RWPE1 (cell line): ENCODE data around the gene USP37.

Experiments
- CTCF ChIA-PET: fragments of 350-600 bp; sonication (Branson Sonifier 250); formaldehyde crosslinking; extraction: SDS; loops from one replicate; lab custom pipeline; 2021; lab: Yijun Ruan, JAX
- POLR2A ChIA-PET: fragments of 400-600 bp; formaldehyde crosslinking; extraction: SDS; loops from one replicate; lab custom pipeline; 2020; ENCODE audit warnings: antibody characterized with exemption; ENCODE audit not compliant: low non-redundant PET; lab: Yijun Ruan, JAX
- DNase-seq: peaks from one replicate; pipeline ENCODE4 v3.0.0; 2012; ENCODE audit warnings: low spot score
- H3K27ac ChIP-seq: fragments of 450-650 bp; 2 replicates; pipeline ENCODE4 v1.5.1; 2017
- TF ChIP-seq, protein P1 (sequence below): fragments of 450-650 bp; conservative IDR thresholded peaks from 2 replicates; pipeline ENCODE4 v1.5.1; 2017; ENCODE audit warnings: low read depth, mild to moderate bottlenecking

The USP37 gene

DNA sequence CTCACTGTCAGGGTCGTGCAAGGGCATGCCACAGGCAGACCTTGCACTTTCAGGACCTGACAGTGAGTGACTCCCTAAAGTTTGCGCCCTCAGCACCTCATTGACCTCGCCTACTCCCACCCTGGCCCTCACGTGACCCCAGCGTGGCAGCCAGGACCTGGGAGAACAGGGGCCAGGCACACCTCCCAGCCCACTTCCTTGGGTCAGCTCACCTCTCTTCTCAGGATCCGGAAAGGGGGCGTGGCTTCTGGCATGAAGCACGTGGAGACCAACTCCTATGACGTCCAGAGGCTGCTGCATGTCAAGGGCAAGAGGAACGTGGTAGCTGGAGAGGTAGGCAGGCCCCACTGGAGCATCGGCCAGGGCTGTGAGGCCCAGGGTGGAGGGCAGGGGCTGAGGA, 140.4 kb downstream of the USP37 start:
- CTCF ChIA-PET, result no interaction called here
- H3K27ac ChIP-seq, result no peak overlapping the region
- POLR2A ChIA-PET, result no interaction called here
- no peak for DNase-seq
- TF ChIP-seq, protein P1, sequence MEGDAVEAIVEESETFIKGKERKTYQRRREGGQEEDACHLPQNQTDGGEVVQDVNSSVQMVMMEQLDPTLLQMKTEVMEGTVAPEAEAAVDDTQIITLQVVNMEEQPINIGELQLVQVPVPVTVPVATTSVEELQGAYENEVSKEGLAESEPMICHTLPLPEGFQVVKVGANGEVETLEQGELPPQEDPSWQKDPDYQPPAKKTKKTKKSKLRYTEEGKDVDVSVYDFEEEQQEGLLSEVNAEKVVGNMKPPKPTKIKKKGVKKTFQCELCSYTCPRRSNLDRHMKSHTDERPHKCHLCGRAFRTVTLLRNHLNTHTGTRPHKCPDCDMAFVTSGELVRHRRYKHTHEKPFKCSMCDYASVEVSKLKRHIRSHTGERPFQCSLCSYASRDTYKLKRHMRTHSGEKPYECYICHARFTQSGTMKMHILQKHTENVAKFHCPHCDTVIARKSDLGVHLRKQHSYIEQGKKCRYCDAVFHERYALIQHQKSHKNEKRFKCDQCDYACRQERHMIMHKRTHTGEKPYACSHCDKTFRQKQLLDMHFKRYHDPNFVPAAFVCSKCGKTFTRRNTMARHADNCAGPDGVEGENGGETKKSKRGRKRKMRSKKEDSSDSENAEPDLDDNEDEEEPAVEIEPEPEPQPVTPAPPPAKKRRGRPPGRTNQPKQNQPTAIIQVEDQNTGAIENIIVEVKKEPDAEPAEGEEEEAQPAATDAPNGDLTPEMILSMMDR, result no peak

DNA sequence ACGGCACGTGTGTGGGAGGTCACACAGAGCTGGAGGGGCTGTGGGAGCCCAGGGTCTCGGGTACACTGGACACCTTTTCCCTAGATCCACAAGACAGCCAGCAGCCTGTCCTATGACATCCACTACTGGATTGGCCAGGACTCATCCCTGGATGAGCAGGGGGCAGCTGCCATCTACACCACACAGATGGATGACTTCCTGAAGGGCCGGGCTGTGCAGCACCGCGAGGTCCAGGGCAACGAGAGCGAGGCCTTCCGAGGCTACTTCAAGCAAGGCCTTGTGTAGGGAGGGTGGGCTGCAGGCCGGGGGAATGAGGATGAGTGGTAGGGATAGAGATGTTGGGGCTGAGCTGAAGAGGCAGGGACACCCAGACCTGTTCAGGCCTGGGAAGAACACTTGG, 142.6 kb downstream of the USP37 start:
- DNase-seq, result no peak
- H3K27ac ChIP-seq, result no peak overlapping the region
- ChIA-PET POLR2A (no interaction called here), CTCF (no interaction called here)
- TF ChIP-seq, protein P1, result no peak

DNA sequence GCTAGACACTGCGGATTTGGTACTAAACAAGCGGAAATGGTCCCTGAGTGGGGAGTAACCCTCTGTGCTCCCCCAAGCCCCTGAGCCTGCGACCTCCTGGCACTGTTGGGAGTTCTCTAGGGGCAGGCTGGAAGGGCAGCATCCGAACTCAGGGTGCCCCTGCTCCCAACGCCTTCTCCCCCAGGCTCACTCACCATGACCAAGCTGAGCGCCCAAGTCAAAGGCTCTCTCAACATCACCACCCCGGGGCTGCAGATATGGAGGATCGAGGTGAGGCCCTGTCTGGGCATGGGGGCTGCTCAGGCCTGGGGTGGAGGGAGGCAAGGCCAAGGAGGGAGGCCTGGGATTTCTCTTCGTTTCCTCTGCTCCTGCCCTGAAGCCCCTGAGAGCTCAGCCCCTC, 144.6 kb downstream of the USP37 start:
- no peak for DNase-seq
- H3K27ac ChIP-seq, result no peak overlapping the region
- ChIA-PET CTCF (interaction anchor here (0.6 kb wide), 1 partner anchor 43 kb away, joined by 3 read pairs; no protein-coding TSS in a partner anchor), POLR2A (no interaction called here)
- TF ChIP-seq, protein P1, result no peak

DNA sequence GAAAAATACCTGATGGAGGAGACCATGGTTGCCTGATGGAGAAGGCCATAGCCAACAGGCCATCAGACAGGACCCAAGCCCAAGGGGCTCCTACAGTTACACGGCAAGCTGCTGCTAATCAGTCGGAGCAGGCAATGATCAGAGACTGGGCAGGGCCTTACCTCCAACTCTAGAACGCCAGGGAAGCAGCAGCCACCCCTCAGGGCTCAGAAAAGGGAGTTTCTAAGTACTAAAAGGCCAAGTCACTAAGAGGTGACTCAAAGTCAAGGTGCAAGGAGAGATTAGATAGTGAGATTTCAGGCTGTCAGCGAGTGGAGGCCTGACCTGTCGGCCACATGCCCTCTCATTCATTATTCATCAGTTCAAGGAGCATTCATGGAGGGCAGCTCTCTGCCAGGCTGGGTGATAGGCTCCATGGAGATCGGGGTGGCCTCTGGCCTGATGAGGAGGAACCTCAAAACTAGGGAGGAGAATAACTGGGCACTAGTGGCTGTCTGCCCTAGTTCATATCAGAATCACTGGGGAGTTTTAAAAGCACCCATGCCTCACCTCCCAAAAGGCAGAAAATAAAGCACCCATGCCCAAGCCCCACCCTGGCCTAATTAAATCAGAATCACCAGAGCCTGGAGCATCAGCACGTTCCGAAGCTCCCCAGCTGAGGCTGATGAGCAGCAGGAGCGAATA, 145.6 kb downstream of the USP37 start:
- TF ChIP-seq, protein P1, result no peak
- H3K27ac ChIP-seq, result no peak overlapping the region
- ChIA-PET POLR2A (no interaction called here), CTCF (interaction anchor here (0.6 kb wide), 1 partner anchor 44 kb away, joined by 3 read pairs; no protein-coding TSS in a partner anchor)
- DNase-seq, result no peak

DNA sequence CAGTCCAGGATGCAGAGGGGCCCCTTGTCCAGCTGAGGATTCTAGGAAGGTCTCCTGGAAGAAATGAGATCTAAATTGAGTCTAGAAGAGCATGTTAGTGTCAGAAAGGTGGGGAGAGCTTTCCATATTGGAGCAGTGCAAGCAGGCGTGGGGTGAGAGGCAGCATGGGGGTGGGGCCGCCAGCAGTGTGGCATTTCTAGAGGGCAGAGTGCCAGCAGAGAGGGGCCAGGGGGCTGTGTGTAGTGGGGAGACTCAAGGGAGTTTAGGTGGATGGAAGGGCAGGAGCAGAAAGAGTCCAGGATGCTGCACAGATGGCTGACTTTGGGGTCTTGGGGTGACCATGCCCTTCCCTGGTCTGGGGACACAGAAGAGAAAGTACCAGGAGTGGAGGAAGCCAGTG, 147.1 kb downstream of the USP37 start:
- ChIA-PET POLR2A (no interaction called here), CTCF (no interaction called here)
- no peak overlapping the region for H3K27ac ChIP-seq
- DNase-seq, result no peak
- TF ChIP-seq, protein P1, result no peak

DNA sequence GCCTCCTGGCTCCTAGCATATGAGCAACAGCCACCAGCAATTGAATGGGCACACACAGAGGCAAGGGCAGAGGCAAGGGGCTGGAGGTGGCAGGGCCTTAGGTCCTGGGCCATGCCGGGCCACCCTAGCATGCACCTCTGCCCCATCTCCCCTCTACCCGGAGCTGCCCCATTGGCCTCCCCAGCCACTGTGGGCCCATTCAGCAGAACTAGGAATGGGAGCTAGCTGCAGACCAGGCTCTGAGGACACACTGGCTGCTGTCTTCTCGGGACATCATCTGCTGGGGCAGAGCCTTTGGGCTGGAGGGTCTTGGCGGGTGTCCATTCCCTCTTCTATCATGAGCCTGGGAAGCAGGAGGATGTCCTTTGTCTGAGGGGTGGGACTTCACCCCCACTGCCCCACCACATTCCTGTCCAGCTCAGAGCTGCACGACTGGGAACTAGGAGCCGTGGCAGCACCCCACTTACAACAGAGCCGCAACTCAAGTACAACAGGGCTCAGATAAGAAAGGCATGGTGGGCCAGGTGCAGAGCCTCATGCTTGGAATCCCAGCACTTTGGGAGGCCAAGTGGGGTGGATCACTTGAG, 148.4 kb downstream of the USP37 start:
- no peak for DNase-seq
- POLR2A ChIA-PET, result interaction anchor here (0.6 kb wide), 1 partner anchor 11 kb away, joined by 5 read pairs; no protein-coding TSS in a partner anchor

More for the DNA sequence above, 148.4 kb downstream of the USP37 start:
- CTCF ChIA-PET, result no interaction called here
- H3K27ac ChIP-seq, result no peak overlapping the region
- TF ChIP-seq, protein P1, result no peak
